ENCODE measurements around the gene SCFD2.
"Not testable (repeated sequence)": the region's sequence is repeated elsewhere in the genome, so short reads cannot be mapped to it uniquely, and the experiment has no call there.

Gene SCFD2

GRCh38 chr4:53236624-53237023, 129.2 kb downstream of the SCFD2 start:
- not testable (repeated sequence) for DNase-seq

- no peak for DNase-seq
Measured at GRCh38 chr4:53235547-53235946, 130.3 kb downstream of the SCFD2 start.

- DNase-seq: no peak
Measured at GRCh38 chr4:53234669-53235068, 131.2 kb downstream of the SCFD2 start.

- DNase-seq: no peak
Measured at GRCh38 chr4:53234111-53234510, 131.8 kb downstream of the SCFD2 start.

- no peak for DNase-seq
Measured at GRCh38 chr4:53233114-53233795, 132.6 kb downstream of the SCFD2 start.

GRCh38 chr4:53232371-53232770, 133.5 kb downstream of the SCFD2 start:
- DNase-seq: no peak

- DNase-seq: no peak
Measured at GRCh38 chr4:53228036-53228435, 137.8 kb downstream of the SCFD2 start.

GRCh38 chr4:53227451-53227850, 138.4 kb downstream of the SCFD2 start:
- no peak for DNase-seq

- no peak for DNase-seq
Measured at GRCh38 chr4:53221832-53222480, 143.9 kb downstream of the SCFD2 start.

- DNase-seq: not testable (repeated sequence)
Measured at GRCh38 chr4:53219148-53219547, 146.7 kb downstream of the SCFD2 start.

- no peak for DNase-seq
Measured at GRCh38 chr4:53208753-53209152, 157.1 kb downstream of the SCFD2 start.

GRCh38 chr4:53205970-53206369, 159.9 kb downstream of the SCFD2 start:
- DNase-seq: no peak

GRCh38 chr4:53199356-53199755, 166.5 kb downstream of the SCFD2 start:
- no peak for DNase-seq

- DNase-seq: no peak
Measured at GRCh38 chr4:53197772-53198142, 168.1 kb downstream of the SCFD2 start.

GRCh38 chr4:53196882-53197771, 168.7 kb downstream of the SCFD2 start:
- DNase-seq: peak; percentile 64

- no peak for DNase-seq
Measured at GRCh38 chr4:53195815-53196661, 169.8 kb downstream of the SCFD2 start.

GRCh38 chr4:53194727-53195126, 171.1 kb downstream of the SCFD2 start:
- no peak for DNase-seq

- no peak for DNase-seq
Measured at GRCh38 chr4:53193111-53193510, 172.8 kb downstream of the SCFD2 start.

GRCh38 chr4:53192496-53192895, 173.4 kb downstream of the SCFD2 start:
- DNase-seq: no peak

GRCh38 chr4:53191997-53192396, 173.9 kb downstream of the SCFD2 start:
- no peak for DNase-seq

GRCh38 chr4:53189011-53189410, 176.8 kb downstream of the SCFD2 start:
- no peak for DNase-seq

GRCh38 chr4:53186714-53187358, 179.0 kb downstream of the SCFD2 start:
- no peak for DNase-seq
